ENCODE data around the gene RHBG. TPM values are rescaled to one million over a fixed set of nuclear protein-coding genes. Genes with fewer than 3 reads are reported as not detected.

RHBG gene
- total and polyA plus RNA-seq, 2 donors (not counting 1 experiment from before 2014, with no cell fraction given), result not detected

DNA sequence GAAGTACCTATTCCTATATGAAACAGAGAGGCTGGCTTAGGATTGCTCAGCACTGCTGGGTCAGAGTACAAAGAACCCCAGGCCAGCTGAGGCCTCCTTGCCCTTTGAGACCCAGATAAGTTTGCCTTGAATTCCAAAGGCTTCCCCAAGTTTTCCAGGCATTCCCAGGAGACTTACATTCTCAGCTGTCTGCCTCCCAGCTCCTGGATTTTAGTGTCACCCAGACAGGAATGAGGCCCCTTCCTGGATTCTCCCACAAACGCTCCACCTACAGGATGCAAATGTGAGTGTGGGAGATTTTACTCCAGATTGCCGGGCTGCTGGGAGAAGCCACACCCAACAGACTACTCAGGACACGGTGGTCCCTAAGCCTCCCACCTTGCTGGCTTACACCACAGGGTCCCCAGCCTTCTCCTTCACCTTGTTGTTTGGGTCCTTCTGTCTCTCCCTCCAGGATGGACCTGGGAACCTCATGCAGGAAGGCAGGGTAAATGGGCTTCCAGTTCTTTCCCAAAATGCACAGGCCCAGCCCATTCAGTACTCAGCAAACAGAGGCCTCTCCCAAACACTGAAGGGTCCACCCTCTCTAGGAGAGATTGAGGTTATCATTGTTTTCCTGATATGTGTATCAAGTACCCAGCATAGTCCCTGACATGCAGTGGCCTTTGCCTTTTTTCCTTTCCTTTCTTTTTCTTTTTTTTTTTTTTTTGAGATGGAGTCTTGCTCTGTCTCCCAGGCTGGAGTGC is 10.6 kb downstream of the RHBG start:
- intact Hi-C loops (cut with micrococcal nuclease), result no loop called here

More for the DNA sequence above, 10.6 kb downstream of the RHBG start:
- ChIA-PET POLR2A (no interaction called here), CTCF (interaction anchor here (0.6 to 12.5 kb wide), 4 partner anchors 21 to 247 kb away, joined by 3 to 445 read pairs (median 4); no protein-coding TSS in a partner anchor)
- Histone ChIP-seq H3K79me2 (ENCODE audit: control insufficient read depth, insufficient read depth, low read length) (no peaks in the 10 kb centered on the region), H3K27ac (ENCODE audit: low read length in 2 of 2) (no peak overlapping the region), H3K4me2 (replicated peaks; ENCODE audit: low read depth, low read length, poor library complexity, severe bottlenecking) (no peak overlapping the region), H3K27me3 (replicated peaks in 1 of 4; ENCODE audit: control extremely low read depth in 1 of 4, control insufficient read depth in 3 of 4, insufficient read depth in 4 of 4, low read length in 3 of 4) (peaks cover 0 to 5% (median 0%) of the 10 kb centered on the region in 4 experiments), H3K9me3 (ENCODE audit: control extremely low read depth in 1 of 3, control insufficient read depth in 2 of 3, insufficient read depth in 1 of 3, low read length in 2 of 3) (peaks cover 0 to 4% (median 0%) of the 10 kb centered on the region in 3 donors), H3K36me3 (replicated peaks in 1 of 2; ENCODE audit: control extremely low read depth in 1 of 2, control insufficient read depth in 1 of 2, extremely low read depth in 1 of 2, insufficient read depth in 2 of 2, low read length in 1 of 2) (no peaks in the 10 kb centered on the region), H3K4me3 (ENCODE audit: control extremely low read depth in 1 of 5, extremely low read depth in 1 of 5, insufficient read depth in 1 of 5, low read depth in 2 of 5, low read length in 4 of 5) (no peak overlapping the region), H3K4me1 (ENCODE audit: control insufficient read depth in 2 of 2, insufficient read depth in 2 of 2, low read length in 2 of 2) (no peaks in the 10 kb centered on the region), H3K9ac (ENCODE audit: low read length) (no peak overlapping the region), H4K20me1 (ENCODE audit: control insufficient read depth, insufficient read depth, low read length, poor library complexity, severe bottlenecking) (no peaks in the 10 kb centered on the region), H2AFZ (ENCODE audit: insufficient read depth, low read depth, low read length, poor library complexity, severe bottlenecking) (no peak overlapping the region)
- H3K27me3 Mint-ChIP-seq, result peaks cover 11% of the 10 kb centered on the region
- ATAC-seq (ENCODE audit: low read depth) (no peak), DNase-seq (no peak)
- H3K27ac Mint-ChIP-seq, result no peak overlapping the region
- WGBS (ENCODE audit: insufficient coverage), result 44% methylated on average over 1 of the region's 3 CpGs
- no peaks in the 10 kb centered on the region for H3K4me1 Mint-ChIP-seq
- no peaks in the 10 kb centered on the region for H3K9me3 Mint-ChIP-seq (ENCODE audit: insufficient read depth)
- no peak overlapping the region for H3K4me3 Mint-ChIP-seq
- no peak for TF ChIP-seq CTCF (IDR thresholded peaks at IDR 0.05)
- TF ChIP-seq EZH2 (IDR thresholded peaks at IDR 0.05; ENCODE audit: borderline replicate concordance, insufficient read depth, low read depth, low read length, poor library complexity, severe bottlenecking), result no peak

Measured in B cell (primary cell).